COLO668 (cell line): ENCODE results near the gene TRHDE.
"Not testable (repeated sequence)": the region's sequence is repeated elsewhere in the genome, so short reads cannot be mapped to it uniquely, and the experiment has no call there.

Source experiments
- DNase-seq: peaks from one replicate; lab custom pipeline; 2025; ENCODE audit not compliant: unreplicated experiment; lab: John Stamatoyannopoulos, UW

Gene TRHDE

GRCh38 chr12:72602581-72602980 is 330.4 kb downstream of the TRHDE start:
- DNase-seq: no peak

DNA sequence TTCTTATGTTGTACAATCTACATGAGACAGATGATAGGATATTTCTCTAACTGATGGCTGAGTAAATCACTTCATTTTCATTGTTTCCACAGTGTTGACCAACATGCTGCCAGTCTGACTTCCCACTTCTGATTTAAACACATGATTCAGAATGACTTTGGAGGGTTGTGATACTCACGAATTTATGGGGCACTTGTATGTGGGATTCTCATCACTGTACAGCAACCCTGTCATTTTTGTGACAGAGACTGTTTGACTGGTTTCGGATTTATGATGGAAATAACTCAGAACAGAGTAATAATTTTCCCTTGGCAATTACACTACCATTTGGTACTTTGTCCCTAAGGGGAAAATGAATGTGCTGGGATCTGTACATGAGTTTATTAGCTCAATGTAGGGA is 333.8 kb downstream of the TRHDE start:
- DNase-seq: no peak

- DNase-seq: no peak
Observed at GRCh38 chr12:72610342-72610741, 338.2 kb downstream of the TRHDE start.

DNA sequence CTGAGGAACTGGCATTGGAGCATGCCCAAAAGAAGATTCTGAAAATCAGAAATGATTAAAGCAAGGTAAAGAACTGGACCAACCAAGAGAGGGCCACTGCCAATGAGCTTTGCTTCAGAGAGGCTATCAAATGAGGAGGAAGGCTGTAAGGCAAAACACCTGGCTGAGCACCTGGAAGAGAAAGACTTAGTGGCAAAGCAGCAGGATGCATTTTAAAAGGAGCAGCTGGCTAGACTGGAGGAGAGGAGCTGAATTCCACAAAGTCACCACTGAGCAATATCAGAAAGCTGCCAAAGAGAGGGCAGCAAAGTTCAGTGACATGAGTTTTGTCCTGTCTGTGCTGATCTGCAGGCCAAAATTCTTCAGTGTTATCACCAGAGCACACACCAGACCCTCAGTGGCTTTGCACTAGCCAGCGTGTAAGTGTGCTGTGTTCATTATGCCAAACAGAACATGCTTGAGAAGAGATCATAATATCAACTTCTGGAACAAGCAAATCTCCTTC is 338.7 kb downstream of the TRHDE start:
- no peak for DNase-seq

- no peak for DNase-seq
Observed at GRCh38 chr12:72612171-72612570, 340.0 kb downstream of the TRHDE start.

DNA sequence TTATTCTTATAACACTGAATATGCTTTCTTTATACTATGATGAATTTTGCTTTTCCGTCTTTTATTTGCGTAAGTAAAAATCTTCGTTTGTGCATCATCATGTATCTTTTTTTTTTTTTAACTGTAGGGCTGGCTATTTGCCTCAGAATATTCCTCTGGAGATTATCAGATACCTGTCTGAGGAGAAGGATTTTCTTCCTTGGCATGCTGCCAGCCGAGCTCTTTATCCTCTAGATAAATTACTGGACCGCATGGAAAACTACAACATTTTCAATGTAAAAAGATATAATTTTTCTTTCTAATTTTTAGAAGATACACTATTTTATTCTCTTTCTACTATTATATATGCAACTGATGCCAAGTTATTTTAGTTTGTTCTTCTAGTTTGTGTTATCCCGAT is 346.6 kb downstream of the TRHDE start:
- DNase-seq: no peak

- DNase-seq: no peak
Observed at GRCh38 chr12:72622556-72622955, 350.4 kb downstream of the TRHDE start.

GRCh38 chr12:72631926-72632685 is 359.9 kb downstream of the TRHDE start:
- no peak for DNase-seq

DNA sequence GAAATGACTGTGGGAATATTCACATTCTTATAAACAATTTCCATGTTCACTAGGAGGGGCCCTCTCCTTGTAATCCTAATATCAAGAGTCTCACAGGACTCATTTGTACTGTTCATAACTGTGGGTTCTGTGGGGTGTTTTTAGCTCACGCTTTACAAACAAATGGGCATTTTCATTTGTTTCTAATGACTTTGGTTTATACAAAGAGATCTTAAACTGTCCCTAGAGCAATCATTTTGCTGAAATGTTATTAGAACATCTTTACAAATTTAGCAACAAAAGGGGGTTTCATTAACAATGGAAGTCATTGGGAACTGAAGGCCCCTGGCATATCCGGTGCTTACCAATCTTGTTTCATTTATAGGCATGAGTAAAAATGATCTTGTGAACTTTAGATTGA is 370.5 kb downstream of the TRHDE start:
- DNase-seq: no peak

- no peak for DNase-seq
Observed at GRCh38 chr12:72647139-72647538, 375.0 kb downstream of the TRHDE start.

- no peak for DNase-seq
Observed at GRCh38 chr12:72658615-72659014, 386.4 kb downstream of the TRHDE start.

DNA sequence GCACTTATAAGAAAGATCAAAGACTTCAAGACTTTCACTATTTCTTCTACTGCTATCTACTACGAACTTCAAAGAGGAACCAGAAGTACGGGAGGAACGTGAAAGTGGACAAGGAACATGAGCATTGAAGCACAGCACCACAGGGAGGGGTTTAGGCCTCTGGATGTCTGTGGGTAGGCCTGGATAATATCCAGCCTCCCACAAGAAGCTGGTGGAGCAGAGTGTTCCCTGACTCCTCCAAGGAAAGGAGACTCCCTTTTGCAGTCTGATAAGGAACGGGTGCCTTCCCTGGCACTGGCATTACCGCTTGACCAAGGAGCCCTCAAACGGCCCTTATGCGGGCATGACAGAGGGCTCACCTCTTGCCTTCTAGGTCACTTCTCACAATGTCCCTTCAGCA is 388.0 kb downstream of the TRHDE start:
- not testable (repeated sequence) for DNase-seq

- no peak for DNase-seq
Observed at GRCh38 chr12:72673853-72674252, 401.7 kb downstream of the TRHDE start.

GRCh38 chr12:72676556-72676955 is 404.4 kb downstream of the TRHDE start:
- no peak for DNase-seq

DNA sequence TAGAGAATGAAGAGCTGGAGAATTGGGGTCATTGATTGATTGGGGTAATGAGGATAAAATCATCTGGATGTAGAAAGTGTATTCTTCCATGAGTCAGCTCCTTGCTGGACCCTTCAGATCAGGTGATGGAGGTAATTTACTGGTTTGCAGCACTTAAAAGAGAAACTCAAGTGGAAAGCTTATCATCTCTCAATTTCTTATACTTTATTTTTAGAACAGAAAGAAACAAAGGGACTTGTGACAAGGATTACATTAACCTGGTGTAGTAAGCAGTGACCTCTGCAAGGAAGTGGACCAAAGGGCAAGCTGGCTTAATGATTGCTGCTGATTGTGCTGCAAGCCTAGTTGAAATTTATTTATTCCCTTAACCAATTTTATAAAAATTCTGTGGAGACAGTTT is 405.0 kb downstream of the TRHDE start:
- no peak for DNase-seq

GRCh38 chr12:72677846-72678245 is 405.7 kb downstream of the TRHDE start:
- no peak for DNase-seq

- no peak for DNase-seq
Observed at GRCh38 chr12:72679147-72679757, 407.1 kb downstream of the TRHDE start.

DNA sequence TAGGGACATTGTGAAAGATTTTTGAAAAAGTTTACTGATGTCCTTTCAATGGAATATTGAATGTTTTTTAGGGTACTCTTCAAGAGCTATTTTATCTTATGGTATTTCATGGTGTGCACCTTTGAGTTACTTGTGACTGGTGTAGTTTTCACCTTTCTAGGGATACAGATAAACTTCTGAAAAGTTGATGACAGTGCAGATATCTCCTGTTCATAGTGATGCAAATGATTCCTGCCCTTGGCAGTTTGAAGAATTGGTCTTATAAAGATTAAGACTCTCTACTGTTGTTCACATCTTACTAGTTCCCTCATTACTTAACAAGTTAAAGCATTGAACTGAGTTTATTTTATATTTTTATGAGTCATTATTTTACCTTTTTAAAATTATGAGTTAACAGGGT is 408.9 kb downstream of the TRHDE start:
- no peak for DNase-seq

DNA sequence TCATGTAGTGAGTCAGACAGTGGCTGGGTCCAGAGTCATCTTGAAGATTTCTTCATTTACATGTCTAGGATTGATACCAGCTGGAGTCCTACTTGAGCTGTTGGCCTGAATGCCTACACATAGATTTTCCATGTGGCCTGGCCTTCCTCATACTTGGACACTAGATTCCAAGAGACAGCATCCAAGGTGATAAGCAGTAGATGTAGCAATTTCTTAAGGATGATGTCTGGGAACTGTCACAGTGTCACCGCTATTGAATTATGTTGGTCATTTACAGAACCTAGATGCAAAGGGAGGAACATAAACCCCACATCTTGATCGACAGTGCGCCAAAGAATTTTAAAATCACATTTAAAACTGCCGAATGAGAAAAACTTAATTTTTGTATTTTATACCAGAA is 412.3 kb downstream of the TRHDE start:
- no peak for DNase-seq

DNA sequence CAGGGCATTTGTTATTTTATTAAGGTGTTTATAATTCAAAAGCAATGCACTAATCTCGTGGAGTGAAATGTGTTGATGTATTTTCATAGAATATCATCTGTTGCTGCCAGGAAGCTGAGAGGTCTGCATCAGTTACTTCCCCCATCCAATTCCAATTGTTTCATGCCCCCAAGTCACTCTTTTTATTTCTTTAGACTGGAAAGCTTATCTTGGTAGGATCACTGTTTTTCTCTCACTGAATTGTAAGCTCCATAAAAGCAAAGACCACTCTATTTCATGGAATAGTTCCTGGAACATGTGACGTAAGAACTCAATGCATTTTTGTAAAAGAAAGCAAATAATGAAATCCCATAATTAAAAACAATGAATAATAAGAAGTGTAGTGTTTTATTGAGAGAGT is 420.2 kb downstream of the TRHDE start:
- no peak for DNase-seq

DNA sequence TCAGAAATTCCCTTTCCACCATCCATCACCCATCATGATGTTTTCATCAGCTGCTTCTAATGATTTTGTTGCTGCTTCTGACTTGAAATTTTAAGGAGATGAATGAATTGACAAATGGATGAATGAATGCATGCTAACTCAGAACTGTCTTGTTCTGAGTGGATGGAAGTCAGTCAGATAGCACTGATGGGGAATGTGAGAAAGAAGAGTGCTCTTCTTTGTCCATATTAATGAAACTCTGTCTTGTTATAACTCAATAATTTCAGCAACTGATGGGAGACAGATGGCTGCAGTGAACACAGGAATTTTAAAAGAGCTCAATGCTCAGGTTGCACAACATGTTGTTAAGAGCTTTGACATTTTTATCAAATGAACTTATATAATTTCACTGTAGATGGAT is 422.0 kb downstream of the TRHDE start:
- DNase-seq: no peak

DNA sequence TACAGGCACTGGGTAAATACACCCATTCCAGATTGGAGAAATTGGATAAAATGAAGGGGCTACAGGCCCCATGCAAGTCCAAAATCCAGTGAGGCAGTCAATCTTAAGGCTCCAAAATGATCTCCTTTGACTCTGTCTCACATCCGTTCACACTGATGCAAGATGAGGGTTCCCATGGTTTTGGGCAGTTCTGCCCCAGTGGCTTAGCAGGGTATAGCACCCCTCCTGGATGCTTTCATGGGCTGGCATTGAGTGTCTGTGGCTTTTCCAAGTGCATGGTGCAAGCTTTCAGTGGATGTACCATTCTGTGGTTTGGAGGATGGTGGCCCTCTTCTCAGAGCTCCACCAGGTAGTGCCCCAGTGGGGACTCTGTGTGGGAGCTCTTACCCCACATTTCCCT is 427.2 kb downstream of the TRHDE start:
- DNase-seq: no peak

DNA sequence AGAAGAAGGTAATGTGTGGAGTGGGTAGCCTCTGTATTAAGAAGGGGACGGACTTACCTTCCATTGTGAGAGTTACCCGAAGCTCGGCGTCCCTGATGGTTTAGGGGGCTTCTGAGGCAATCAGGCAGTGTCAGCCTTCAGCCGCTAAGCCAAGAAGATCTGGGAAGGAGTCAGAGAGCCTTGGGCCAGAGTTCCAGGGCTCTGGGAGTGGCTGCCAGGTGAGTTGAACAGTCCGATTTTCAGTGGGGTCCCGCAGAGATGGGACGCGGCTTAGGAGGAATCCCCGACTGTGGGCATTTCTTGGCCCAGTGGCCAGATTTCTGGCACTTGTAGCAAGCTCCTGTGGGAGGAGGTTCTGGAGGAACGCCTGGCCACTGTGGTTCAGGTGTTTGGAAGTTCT is 439.9 kb downstream of the TRHDE start:
- not testable (repeated sequence) for DNase-seq
